CD4-positive, alpha-beta T cell (primary cell): Measurements from ENCODE around the gene MEIS1. TPM values are rescaled to one million over a fixed set of nuclear protein-coding genes. Genes with fewer than 3 reads are reported as not detected.

Source experiments
- ATAC-seq: fragments of 200-7000 bp; cut with Tn5 transposase; one replicate; pipeline ENCODE4 v1.10.0; 2022; ENCODE audit warnings: mild to moderate bottlenecking; ENCODE audit not compliant: poor library complexity
- CTCF ChIA-PET: fragments of 350-600 bp; sonication (Branson Sonifier 250); formaldehyde crosslinking; loops from one replicate; lab custom pipeline; 2021; ENCODE audit warnings: antibody characterized with exemption, inconsistent platforms; lab: Charles Lee
- POLR2A ChIA-PET: fragments of 350-600 bp; sonication (Branson Sonifier 250); formaldehyde crosslinking; loops from one replicate; lab custom pipeline; 2021; ENCODE audit warnings: antibody characterized with exemption, inconsistent platforms; lab: Charles Lee
- DNase-seq, 14 experiments: peaks; one replicate each; pipeline ENCODE4 v3.0.0-alpha.2; 2013 to 2020; ENCODE audit warnings: mixed read lengths in 2 of 14
- H3K27ac ChIP-seq, 2 donors: one replicate each; pipeline versions ENCODE4 v1.5.1 to v1.7.0; 2013; ENCODE audit warnings: low read length in 2 of 2, low read depth in 1 of 2, mild to moderate bottlenecking in 1 of 2
- H3K27me3 ChIP-seq, 2 experiments: 1 replicate in 1 of 2; 2 replicates in 1 of 2; pipeline versions ENCODE4 v1.6.1 to v1.7.0; 2013; ENCODE audit warnings: low read length in 2 of 2, control low read depth in 1 of 2, mild to moderate bottlenecking in 1 of 2, moderate library complexity in 1 of 2; ENCODE audit not compliant: insufficient read depth in 2 of 2, control insufficient read depth in 1 of 2
- H3K36me3 ChIP-seq: one replicate; pipeline ENCODE4 v1.6.1; 2013; ENCODE audit warnings: low read length, control low read depth; ENCODE audit not compliant: insufficient read depth
- H3K4me1 ChIP-seq: one replicate; pipeline ENCODE4 v1.6.1; 2013; ENCODE audit warnings: low read length, control low read depth; ENCODE audit not compliant: insufficient read depth
- H3K4me3 ChIP-seq: one replicate; pipeline ENCODE4 v1.5.1; 2013; ENCODE audit warnings: mild to moderate bottlenecking, low read length, moderate library complexity
- H3K9me3 ChIP-seq, 2 experiments: 1 replicate in 1 of 2; 2 replicates in 1 of 2; pipeline versions ENCODE4 v1.6.1 to v1.7.0; 2013; ENCODE audit warnings: low read length in 2 of 2, mild to moderate bottlenecking in 2 of 2, control low read depth in 1 of 2, moderate library complexity in 1 of 2; ENCODE audit not compliant: control insufficient read depth in 1 of 2, insufficient read depth in 1 of 2
- H3K27ac Mint-ChIP-seq: one replicate; pipeline ENCODE4 v1.8.0; 2020; ENCODE audit warnings: mixed read lengths
- H3K27me3 Mint-ChIP-seq: one replicate; pipeline ENCODE4 v1.8.0; 2021; ENCODE audit warnings: mixed read lengths
- H3K36me3 Mint-ChIP-seq: one replicate; pipeline ENCODE4 v1.8.0; 2021; ENCODE audit warnings: low read depth, mixed read lengths
- H3K4me1 Mint-ChIP-seq: one replicate; pipeline ENCODE4 v1.8.0; 2021; ENCODE audit warnings: low read depth, mixed read lengths
- H3K4me3 Mint-ChIP-seq: one replicate; pipeline ENCODE4 v1.8.0; 2020; ENCODE audit warnings: mild to moderate bottlenecking, mixed read lengths
- H3K9me3 Mint-ChIP-seq: one replicate; pipeline ENCODE4 v1.8.0; 2020; ENCODE audit warnings: mixed read lengths
- intact Hi-C, 2 experiments: fragments of 100-400 bp; cut with DNase I in 1 of 2; cut with micrococcal nuclease in 1 of 2; formaldehyde crosslinking; loops; one replicate each; pipeline versions ENCODE4 v1.15.1 to v1.9.0; 2023 to 2025; cut with DNase I, micrococcal nuclease
- total RNA-seq, 174 experiments: library from RNA in 2 of 174; stranded (reverse) in 2 of 174; gene quantifications; one replicate each; pipeline ENCODE4 v1.2.3 and lab custom pipeline; 2021 to 2026
- TF ChIP-seq, protein P1 (sequence below): fragments of 200-600 bp; IDR thresholded peaks from one replicate; pipeline ENCODE4 v1.8.0; 2022; ENCODE audit warnings: antibody characterized with exemption, mild to moderate bottlenecking

The MEIS1 gene
- total RNA-seq, 2 experiments from 2014 or later, result not detected

DNA sequence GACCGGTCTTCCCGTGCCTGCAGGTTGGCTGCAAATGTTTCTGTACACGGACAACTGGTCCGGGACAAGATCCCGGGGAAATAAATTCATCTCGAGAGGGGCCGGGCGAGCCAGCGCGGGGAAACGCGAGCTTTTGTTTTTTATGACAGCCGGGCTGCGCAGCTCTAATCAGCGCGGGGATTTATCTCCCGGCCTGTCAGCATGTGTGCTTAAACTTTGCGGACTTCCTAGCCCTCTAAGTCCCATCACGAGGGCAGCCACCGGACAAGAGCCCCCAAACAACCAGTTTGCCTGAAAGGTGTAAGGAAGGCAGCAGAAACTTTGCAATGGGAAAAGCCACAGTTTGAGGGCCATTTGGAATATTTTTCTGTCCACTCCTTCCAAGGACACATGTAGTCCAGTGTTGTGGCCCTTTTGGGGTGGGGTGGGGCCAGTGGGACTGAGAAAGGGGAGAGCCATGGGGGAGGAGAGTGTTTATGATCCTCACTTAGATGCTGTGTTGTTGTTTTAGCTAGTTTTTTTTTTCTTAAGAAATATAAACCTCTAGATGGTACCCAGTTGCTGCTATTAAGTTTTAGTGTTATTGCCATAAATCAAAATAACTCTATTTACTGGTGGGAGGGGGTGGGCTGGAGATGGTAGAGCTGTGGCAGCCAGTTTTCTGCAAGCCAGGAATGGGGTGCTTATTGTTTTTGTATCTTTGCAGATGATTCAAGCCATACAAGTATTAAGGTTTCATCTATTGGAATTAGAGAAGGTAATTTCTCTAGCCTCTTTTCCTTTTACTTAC, 6.0 kb downstream of the MEIS1 start:
- DNase-seq (no peak), ATAC-seq (no peak)
- H3K9me3 ChIP-seq, result peaks cover 0 to 42% of the 10 kb centered on the region in 2 experiments
- no peaks in the 10 kb centered on the region for H3K4me1 ChIP-seq
- no peak overlapping the region for H3K27ac ChIP-seq
- H3K9me3 Mint-ChIP-seq, result no peaks in the 10 kb centered on the region
- H3K27ac Mint-ChIP-seq, result no peak overlapping the region
- TF ChIP-seq, protein P1, sequence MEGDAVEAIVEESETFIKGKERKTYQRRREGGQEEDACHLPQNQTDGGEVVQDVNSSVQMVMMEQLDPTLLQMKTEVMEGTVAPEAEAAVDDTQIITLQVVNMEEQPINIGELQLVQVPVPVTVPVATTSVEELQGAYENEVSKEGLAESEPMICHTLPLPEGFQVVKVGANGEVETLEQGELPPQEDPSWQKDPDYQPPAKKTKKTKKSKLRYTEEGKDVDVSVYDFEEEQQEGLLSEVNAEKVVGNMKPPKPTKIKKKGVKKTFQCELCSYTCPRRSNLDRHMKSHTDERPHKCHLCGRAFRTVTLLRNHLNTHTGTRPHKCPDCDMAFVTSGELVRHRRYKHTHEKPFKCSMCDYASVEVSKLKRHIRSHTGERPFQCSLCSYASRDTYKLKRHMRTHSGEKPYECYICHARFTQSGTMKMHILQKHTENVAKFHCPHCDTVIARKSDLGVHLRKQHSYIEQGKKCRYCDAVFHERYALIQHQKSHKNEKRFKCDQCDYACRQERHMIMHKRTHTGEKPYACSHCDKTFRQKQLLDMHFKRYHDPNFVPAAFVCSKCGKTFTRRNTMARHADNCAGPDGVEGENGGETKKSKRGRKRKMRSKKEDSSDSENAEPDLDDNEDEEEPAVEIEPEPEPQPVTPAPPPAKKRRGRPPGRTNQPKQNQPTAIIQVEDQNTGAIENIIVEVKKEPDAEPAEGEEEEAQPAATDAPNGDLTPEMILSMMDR, result no peak
- ChIA-PET POLR2A (no interaction called here), CTCF (no interaction called here)
- H3K36me3 ChIP-seq, result no peaks in the 10 kb centered on the region
- H3K27me3 Mint-ChIP-seq, result peaks cover 76% of the 10 kb centered on the region
- H3K4me3 ChIP-seq, result no peak overlapping the region
- peaks cover 17% of the 10 kb centered on the region for H3K4me1 Mint-ChIP-seq
- H3K27me3 ChIP-seq, result peaks cover 72 to 91% of the 10 kb centered on the region in 2 experiments
- no peaks in the 10 kb centered on the region for H3K36me3 Mint-ChIP-seq
- H3K4me3 Mint-ChIP-seq, result no peak overlapping the region
- intact Hi-C loops, result no loop called here

DNA sequence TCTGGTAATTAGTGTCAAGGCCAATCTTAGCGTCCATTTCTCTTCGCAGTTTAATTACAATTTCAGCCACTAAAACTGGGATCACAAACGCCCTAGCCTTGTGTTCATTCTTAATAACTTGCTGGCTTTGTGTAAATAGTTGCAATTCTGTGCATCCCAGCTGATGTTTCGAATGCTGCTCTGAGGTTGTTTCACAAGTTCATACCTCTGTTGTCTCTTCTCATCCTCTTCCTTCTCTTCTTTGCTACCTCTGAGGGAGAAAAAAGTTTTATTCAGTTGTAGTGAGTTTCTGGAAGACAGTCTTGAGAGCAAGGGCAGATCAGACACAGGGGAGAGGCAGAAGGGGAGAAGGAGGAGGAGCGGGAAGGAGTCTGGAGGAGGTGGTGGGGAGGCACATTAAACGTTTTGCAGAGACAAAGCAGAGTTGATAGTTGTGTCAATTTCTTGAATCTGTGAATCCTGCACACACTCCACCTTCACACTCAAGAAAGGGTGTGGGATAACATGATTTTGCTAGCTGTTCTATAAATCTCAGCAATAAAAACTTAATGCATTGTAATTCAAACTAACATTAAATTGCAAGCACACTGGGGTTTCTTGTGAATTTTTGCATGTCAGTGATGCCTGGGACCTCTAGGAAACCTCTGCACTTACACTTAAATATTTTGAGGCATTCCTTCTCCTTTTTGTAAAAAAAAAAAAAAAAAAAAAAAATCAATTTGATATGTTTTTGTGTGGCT, 6.8 kb downstream of the MEIS1 start:
- no peak overlapping the region for H3K27ac ChIP-seq
- TF ChIP-seq, protein P1, result no peak
- H3K9me3 ChIP-seq, result peaks cover 0 to 51% of the 10 kb centered on the region in 2 experiments
- no peaks in the 10 kb centered on the region for H3K36me3 Mint-ChIP-seq
- H3K4me1 ChIP-seq, result no peaks in the 10 kb centered on the region
- ChIA-PET POLR2A (no interaction called here), CTCF (no interaction called here)
- no peak for DNase-seq
- no peak for ATAC-seq
- no peak overlapping the region for H3K4me3 ChIP-seq
- no peak overlapping the region for H3K27ac Mint-ChIP-seq
- H3K4me3 Mint-ChIP-seq, result no peak overlapping the region
- peaks cover 74% of the 10 kb centered on the region for H3K27me3 Mint-ChIP-seq
- peaks cover 75 to 91% of the 10 kb centered on the region in 2 experiments for H3K27me3 ChIP-seq
- intact Hi-C loops, result no loop called here
- no peaks in the 10 kb centered on the region for H3K36me3 ChIP-seq
- peaks cover 10% of the 10 kb centered on the region for H3K4me1 Mint-ChIP-seq
- no peaks in the 10 kb centered on the region for H3K9me3 Mint-ChIP-seq

DNA sequence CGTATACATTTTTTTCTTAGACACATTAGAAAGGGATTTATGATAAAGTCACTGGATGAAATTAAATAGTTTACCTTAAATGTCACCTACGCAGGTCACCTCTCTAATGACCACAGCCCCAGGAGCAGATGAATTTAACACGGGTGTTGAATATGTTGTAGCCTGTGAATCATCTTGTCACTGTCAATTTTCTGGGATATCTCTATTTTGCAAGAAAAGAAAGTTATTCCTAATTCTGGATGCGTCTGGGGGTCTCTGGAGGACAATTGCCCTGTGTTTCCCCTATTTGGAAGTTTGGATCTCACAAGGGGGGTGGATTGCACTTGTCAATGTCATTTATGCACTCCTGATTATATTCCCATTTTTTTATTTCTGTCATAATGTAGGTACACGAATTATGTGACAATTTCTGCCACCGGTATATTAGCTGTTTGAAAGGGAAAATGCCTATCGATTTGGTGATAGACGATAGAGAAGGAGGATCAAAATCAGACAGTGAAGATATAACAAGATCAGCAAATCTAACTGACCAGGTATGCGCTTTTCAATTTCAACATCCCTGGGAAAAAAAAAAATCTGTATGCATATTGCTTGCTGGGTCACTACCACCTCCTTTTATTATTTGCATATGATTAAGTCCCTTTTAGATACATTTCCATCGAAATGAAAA, 7.7 kb downstream of the MEIS1 start:
- H3K4me3 Mint-ChIP-seq, result no peak overlapping the region
- H3K36me3 Mint-ChIP-seq, result no peaks in the 10 kb centered on the region
- TF ChIP-seq, protein P1, result no peak
- H3K4me1 ChIP-seq, result no peaks in the 10 kb centered on the region
- POLR2A ChIA-PET, result no interaction called here
- peaks cover 0 to 50% of the 10 kb centered on the region in 2 experiments for H3K9me3 ChIP-seq
- intact Hi-C loops, result no loop called here
- peaks cover 67 to 91% of the 10 kb centered on the region in 2 experiments for H3K27me3 ChIP-seq
- no peak overlapping the region for H3K27ac Mint-ChIP-seq
- H3K27ac ChIP-seq, result no peak overlapping the region
- CTCF ChIA-PET, result no interaction called here
- H3K4me3 ChIP-seq, result no peak overlapping the region
- peaks cover 9% of the 10 kb centered on the region for H3K4me1 Mint-ChIP-seq
- H3K9me3 Mint-ChIP-seq, result no peaks in the 10 kb centered on the region
- DNase-seq (no peak), ATAC-seq (no peak)
- no peaks in the 10 kb centered on the region for H3K36me3 ChIP-seq
- H3K27me3 Mint-ChIP-seq, result peaks cover 74% of the 10 kb centered on the region
